ENCODE data around the gene MRTFA. TPM values are rescaled to one million over a fixed set of nuclear protein-coding genes. Genes with fewer than 3 reads are reported as not detected.
"Not testable (repeated sequence)": the region's sequence is repeated elsewhere in the genome, so short reads cannot be mapped to it uniquely, and the experiment has no call there.

Gene MRTFA
- total RNA-seq, 1 experiment from 2014 or later = 28.0 TPM

- peaks cover 31% of the 10 kb centered on the region for H3K79me2 ChIP-seq (ENCODE audit: insufficient read depth, low read length)
- intact Hi-C loops (cut with micrococcal nuclease) = no loop called here
- BruUV-seq (replicated peaks) = no TSS peak
Observed at GRCh38 chr22:40381461-40381860, 255.1 kb downstream of the MRTFA start.

GRCh38 chr22:40378448-40378847 is 258.1 kb downstream of the MRTFA start:
- RAD21 ChIA-PET (ENCODE audit: low non-redundant PET in 1 of 2, low total read pairs in 2 of 2, uncharacterized antibody in 2 of 2, unreplicated experiment in 2 of 2); H3K9me2 ChIP-seq (ENCODE audit: insufficient read depth); H3K27me3 ChIP-seq (ENCODE audit: insufficient read depth, low read length); H3K9me3 ChIP-seq (ENCODE audit: control insufficient read depth in 1 of 2, insufficient read depth in 1 of 2, low read depth in 1 of 2, low read length in 2 of 2); ATAC-seq; H3K9ac ChIP-seq (ENCODE audit: low read length); H3K4me3 ChIP-seq (replicated peaks in 1 of 2; ENCODE audit: low read depth in 1 of 2, low read length in 2 of 2); BruUV-seq (replicated peaks); CTCF ChIA-PET; H2AFZ ChIP-seq (ENCODE audit: low read depth, low read length, poor library complexity, severe bottlenecking); H4K20me1 ChIP-seq (ENCODE audit: insufficient read depth); H3K27ac ChIP-seq (ENCODE audit: low read depth, low read length); POLR2A ChIA-PET; DNase-seq (ENCODE audit: low read depth, low spot score); H3K36me3 ChIP-seq (ENCODE audit: control insufficient read depth in 1 of 2, insufficient read depth in 2 of 2, low read length in 2 of 2): not testable (repeated sequence)
- intact Hi-C loops (cut with micrococcal nuclease) = loop anchor here (10.0 kb wide), 1 partner anchor 266 kb away; no protein-coding TSS in a partner anchor
- H3K79me2 ChIP-seq (ENCODE audit: insufficient read depth, low read length) = peaks cover 27% of the 10 kb centered on the region
- peaks cover 0 to 14% of the 10 kb centered on the region in 2 experiments; a peak in 2 of 4 replicates for H3K4me1 ChIP-seq (ENCODE audit: control insufficient read depth in 1 of 2, insufficient read depth in 2 of 2, low read length in 2 of 2)
- peak overlapping the region; percentile 37; the same call in 1 of the 2 replicates for H3K4me2 ChIP-seq (ENCODE audit: low read length)

More at GRCh38 chr22:40381461-40381860, 255.1 kb downstream of the MRTFA start:
- ChIA-PET RAD21 (ENCODE audit: low non-redundant PET in 1 of 2, low total read pairs in 2 of 2, uncharacterized antibody in 2 of 2, unreplicated experiment in 2 of 2) (no interaction called here), CTCF (no interaction called here), POLR2A (no interaction called here)
- H3K9me2 ChIP-seq (ENCODE audit: insufficient read depth) = no peaks in the 10 kb centered on the region
- TF ChIP-seq MAX (IDR thresholded peaks at IDR 0.05) (no peak), SRF (IDR thresholded peaks at IDR 0.05; ENCODE audit: low read depth) (no peak), SIN3A (IDR thresholded peaks at IDR 0.05; ENCODE audit: low read depth) (no peak), EZH2 (IDR thresholded peaks at IDR 0.05) (no peak), ATF3 (IDR thresholded peaks at IDR 0.05) (no peak), YY1 (IDR thresholded peaks at IDR 0.05; ENCODE audit: extremely low read depth, insufficient replicate concordance, low read depth, low read length) (no peak), CTCF (IDR thresholded peaks at IDR 0.05 in 2 of 3, conservative IDR thresholded peaks at IDR 0.05 in 1 of 3; ENCODE audit: borderline replicate concordance in 1 of 3, insufficient read depth in 1 of 3, low read depth in 2 of 3, low read length in 2 of 3) (no peak), FOSL1 (IDR thresholded peaks at IDR 0.05; ENCODE audit: low read depth) (no peak), ZNF274 (IDR thresholded peaks at IDR 0.05; ENCODE audit: low read depth, low read length) (no peak), POLR2A (IDR thresholded peaks at IDR 0.05; ENCODE audit: borderline replicate concordance, extremely low read depth, insufficient read depth, insufficient read length) (no peak)
- no peaks in the 10 kb centered on the region for H3K36me3 ChIP-seq (ENCODE audit: control insufficient read depth in 1 of 2, insufficient read depth in 2 of 2, low read length in 2 of 2)
- no peak overlapping the region for H3K27ac ChIP-seq (ENCODE audit: low read depth, low read length)
- H3K27me3 ChIP-seq (ENCODE audit: insufficient read depth, low read length) = no peaks in the 10 kb centered on the region
- no peak overlapping the region for H3K4me2 ChIP-seq (ENCODE audit: low read length)
- DNase-seq (ENCODE audit: low read depth, low spot score) (no peak), ATAC-seq (no peak)
- H3K9ac ChIP-seq (ENCODE audit: low read length) = no peak overlapping the region
- no peaks in the 10 kb centered on the region for H3K9me3 ChIP-seq (ENCODE audit: control insufficient read depth in 1 of 2, insufficient read depth in 1 of 2, low read depth in 1 of 2, low read length in 2 of 2)
- H3K4me3 ChIP-seq (replicated peaks in 1 of 2; ENCODE audit: low read depth in 1 of 2, low read length in 2 of 2) = no peak overlapping the region
- H3K4me1 ChIP-seq (ENCODE audit: control insufficient read depth in 1 of 2, insufficient read depth in 2 of 2, low read length in 2 of 2) = peaks cover 0 to 18% of the 10 kb centered on the region in 2 experiments; a peak in 2 of 4 replicates
- H2AFZ ChIP-seq (ENCODE audit: low read depth, low read length, poor library complexity, severe bottlenecking) = no peak overlapping the region
- H4K20me1 ChIP-seq (ENCODE audit: insufficient read depth) = no peaks in the 10 kb centered on the region
